H9 (cell line): ENCODE measurements around the gene EFNA3. TPM values are rescaled to one million over a fixed set of nuclear protein-coding genes. Genes with fewer than 3 reads are reported as not detected.

Experiments
- DNase-seq: peaks from one replicate; pipeline ENCODE4 v3.0.0-alpha.2; 2017
- H2AFZ ChIP-seq: one replicate; pipeline ENCODE4 v1.6.1; 2013; ENCODE audit warnings: mild to moderate bottlenecking, low read length, control low read depth, moderate library complexity
- H2AK5ac ChIP-seq: 2 replicates; pipeline ENCODE4 v1.6.1; 2013; ENCODE audit warnings: low read length, control low read depth, mixed read lengths; ENCODE audit not compliant: insufficient read length
- H2BK120ac ChIP-seq: one replicate; pipeline ENCODE4 v1.6.1; 2013; ENCODE audit warnings: low read depth, mild to moderate bottlenecking, low read length, control low read depth, inconsistent platforms; ENCODE audit not compliant: poor library complexity, severe bottlenecking
- H2BK12ac ChIP-seq: 2 replicates; pipeline ENCODE4 v1.6.1; 2013; ENCODE audit warnings: low read length, control low read depth, mixed read lengths, low read depth; ENCODE audit not compliant: insufficient read length
- H2BK15ac ChIP-seq: 2 replicates; pipeline ENCODE4 v1.6.1; 2013; ENCODE audit warnings: low read depth, low read length, control low read depth
- H2BK20ac ChIP-seq: one replicate; pipeline ENCODE4 v1.6.1; 2013; ENCODE audit warnings: low read depth, mild to moderate bottlenecking, low read length, control low read depth, inconsistent platforms; ENCODE audit not compliant: poor library complexity, severe bottlenecking
- H2BK5ac ChIP-seq: 2 replicates; pipeline ENCODE4 v1.6.1; 2013; ENCODE audit warnings: low read length, control low read depth, mixed read lengths; ENCODE audit not compliant: insufficient read length
- H3K14ac ChIP-seq: 2 replicates; pipeline ENCODE4 v1.6.1; 2013; ENCODE audit warnings: low read length, control low read depth; ENCODE audit not compliant: insufficient read depth
- H3K18ac ChIP-seq: 2 replicates; pipeline ENCODE4 v1.6.1; 2013; ENCODE audit warnings: low read depth, mild to moderate bottlenecking, mixed read lengths, low read length, control low read depth; ENCODE audit not compliant: insufficient read length
- H3K23ac ChIP-seq: 2 replicates; pipeline ENCODE4 v1.6.1; 2013; ENCODE audit warnings: low read length, control low read depth, mixed read lengths, low read depth; ENCODE audit not compliant: insufficient read length
- H3K23me2 ChIP-seq: 2 replicates; pipeline ENCODE4 v1.6.1; 2013; ENCODE audit warnings: low read depth, mild to moderate bottlenecking, mixed read lengths, low read length, control low read depth; ENCODE audit not compliant: insufficient read length, poor library complexity, severe bottlenecking
- H3K27ac ChIP-seq: 2 replicates; pipeline ENCODE4 v1.5.1; 2013; ENCODE audit warnings: low read length, control low read depth, mixed read lengths, low read depth; ENCODE audit not compliant: insufficient read length
- H3K27me3 ChIP-seq: 2 replicates; pipeline ENCODE4 v1.6.1; 2013; ENCODE audit warnings: low read length, control low read depth, inconsistent platforms; ENCODE audit not compliant: insufficient read depth
- H3K4ac ChIP-seq: 2 replicates; pipeline ENCODE4 v1.6.1; 2013; ENCODE audit warnings: low read depth, mild to moderate bottlenecking, control low read depth, inconsistent platforms, low read length, moderate library complexity
- H3K4me1 ChIP-seq: 2 replicates; pipeline ENCODE4 v1.6.1; 2013; ENCODE audit warnings: low read length, control low read depth, inconsistent platforms; ENCODE audit not compliant: insufficient read depth
- H3K4me2 ChIP-seq: 2 replicates; pipeline ENCODE4 v1.6.1; 2013; ENCODE audit warnings: low read length, control low read depth, mixed read lengths; ENCODE audit not compliant: insufficient read length, insufficient read depth
- H3K56ac ChIP-seq: 2 replicates; pipeline ENCODE4 v1.6.1; 2013; ENCODE audit warnings: low read depth, mild to moderate bottlenecking, mixed read lengths, low read length, control low read depth; ENCODE audit not compliant: insufficient read length
- H3K79me1 ChIP-seq: 2 replicates; pipeline ENCODE4 v1.6.1; 2013; ENCODE audit warnings: low read depth, mild to moderate bottlenecking, moderate library complexity, low read length, control low read depth, inconsistent platforms; ENCODE audit not compliant: insufficient read depth, poor library complexity, severe bottlenecking
- H3K79me2 ChIP-seq: 2 replicates; pipeline ENCODE4 v1.6.1; 2013; ENCODE audit warnings: low read length, control low read depth, inconsistent platforms; ENCODE audit not compliant: insufficient read depth
- H3K9ac ChIP-seq: 2 replicates; pipeline ENCODE4 v1.6.1; 2013; ENCODE audit warnings: low read length, control low read depth, mixed read lengths; ENCODE audit not compliant: insufficient read length; ENCODE audit errors: extremely low read depth
- H3K9me3 ChIP-seq: one replicate; pipeline ENCODE4 v1.6.1; 2013; ENCODE audit warnings: low read depth, low read length, inconsistent platforms; ENCODE audit not compliant: control insufficient read depth
- H3T11ph ChIP-seq: one replicate; pipeline ENCODE4 v1.6.1; 2013; ENCODE audit warnings: mild to moderate bottlenecking, low read length, control low read depth, inconsistent platforms
- H4K20me1 ChIP-seq: one replicate; pipeline ENCODE4 v1.6.1; 2013; ENCODE audit not compliant: control insufficient read depth, insufficient read length, insufficient read depth
- H4K5ac ChIP-seq: 2 replicates; pipeline ENCODE4 v1.6.1; 2013; ENCODE audit warnings: low read depth, mild to moderate bottlenecking, mixed read lengths, low read length, control low read depth; ENCODE audit not compliant: insufficient read length
- H4K8ac ChIP-seq: replicated peaks from 2 replicates; pipeline ENCODE4 v1.6.1; 2013; ENCODE audit warnings: low read length, control low read depth, mixed read lengths, low read depth; ENCODE audit not compliant: insufficient read length
- H4K91ac ChIP-seq: 2 replicates; pipeline ENCODE4 v1.6.1; 2013; ENCODE audit warnings: low read depth, mild to moderate bottlenecking, moderate library complexity, mixed read lengths, low read length, control low read depth; ENCODE audit not compliant: insufficient read length
- H3K27ac Mint-ChIP-seq, 3 experiments: 2 replicates in 2 of 3; 3 replicates in 1 of 3; pipeline ENCODE4 v1.8.0; 2020 to 2021; ENCODE audit warnings: mixed read lengths in 3 of 3, mild to moderate bottlenecking in 1 of 3, moderate library complexity in 1 of 3
- H3K27me3 Mint-ChIP-seq: 2 replicates; pipeline ENCODE4 v1.8.0; 2021; ENCODE audit warnings: low read depth, mild to moderate bottlenecking, moderate library complexity, mixed read lengths
- H3K36me3 Mint-ChIP-seq, 3 experiments: 2 replicates in 2 of 3; 3 replicates in 1 of 3; pipeline ENCODE4 v1.8.0; 2020 to 2021; ENCODE audit warnings: low read depth in 3 of 3, mixed read lengths in 3 of 3; ENCODE audit not compliant: insufficient read depth in 1 of 3
- H3K4me1 Mint-ChIP-seq, 2 experiments: 2 replicates each; pipeline ENCODE4 v1.8.0; 2020; ENCODE audit warnings: mixed read lengths in 2 of 2
- H3K4me3 Mint-ChIP-seq, 2 experiments: 2 replicates in 1 of 2; 3 replicates in 1 of 2; pipeline ENCODE4 v1.8.0; 2020 to 2021; ENCODE audit warnings: mild to moderate bottlenecking in 2 of 2, mixed read lengths in 2 of 2, moderate library complexity in 1 of 2
- H3K9me3 Mint-ChIP-seq, 2 experiments: 2 replicates in 1 of 2; 3 replicates in 1 of 2; pipeline ENCODE4 v1.8.0; 2020; ENCODE audit warnings: mild to moderate bottlenecking in 2 of 2, mixed read lengths in 2 of 2, moderate library complexity in 1 of 2
- CTCF ChIP-seq: fragments of 200-600 bp; sonication (generic); conservative IDR thresholded peaks from 3 replicates; pipeline ENCODE4 v1.8.0; 2021; ENCODE audit warnings: antibody characterized with exemption, mild to moderate bottlenecking
- WGBS: extraction: QIAGEN DNeasy Blood & Tissue Kit; methylation state at CpG from one replicate; pipeline ENCODE4 v1.1.7; 2013; ENCODE audit warnings: missing lambda C conversion rate, low lambda C conversion rate, mixed read lengths; ENCODE audit not compliant: insufficient read length; ENCODE audit errors: extremely low coverage; 5-methylcytosine and 5-hydroxymethylcytosine counted together
- total RNA-seq: library from RNA; stranded (reverse); gene quantifications from 2 replicates; pipeline ENCODE4 v1.2.1, GENCODE V29; 2021

The EFNA3 gene
- total RNA-seq, 1 experiment from 2014 or later: 3.9 TPM

DNA sequence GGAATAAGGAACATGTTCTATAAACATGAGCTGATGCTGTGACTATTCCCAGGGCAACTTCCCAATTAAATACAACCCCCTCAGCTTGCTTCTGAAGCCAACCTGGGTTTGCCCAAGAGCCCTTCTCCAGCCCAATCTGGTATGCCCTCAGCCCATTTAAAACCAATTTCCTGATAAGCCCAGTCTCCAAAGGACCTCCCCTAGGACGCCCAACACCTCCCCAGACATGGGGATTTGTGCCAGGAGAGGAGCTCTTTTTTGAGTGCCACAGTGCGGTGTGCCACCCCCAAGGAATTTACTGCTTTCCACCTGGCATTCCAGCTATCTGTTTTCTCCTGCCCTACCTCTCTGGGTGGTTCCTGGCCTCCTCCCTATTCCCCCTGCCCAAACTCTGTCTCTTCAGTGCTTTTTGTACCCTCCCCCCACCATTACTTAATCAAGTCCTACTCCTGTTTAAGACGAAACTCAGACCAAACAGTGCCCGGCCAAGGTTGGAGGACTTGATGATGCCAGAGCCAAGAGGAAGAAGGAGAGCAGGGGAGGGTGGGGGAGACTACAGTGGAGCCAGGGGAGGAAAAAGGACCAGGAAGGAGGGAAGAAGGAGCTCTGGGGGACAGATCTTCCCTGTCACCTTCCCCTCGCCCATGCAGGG lies 37.6 kb downstream of the EFNA3 start:
- no peak overlapping the region for H3T11ph ChIP-seq
- no peak overlapping the region for H2AK5ac ChIP-seq
- no peak overlapping the region for H2BK20ac ChIP-seq
- H3K27me3 ChIP-seq: no peaks in the 10 kb centered on the region; the same call in 1 of the 2 replicates
- H3K23me2 ChIP-seq: no peaks in the 10 kb centered on the region
- Mint-ChIP-seq H3K27ac (peak overlapping the region in 1 of 3 experiments; percentile 38; a peak in 1 of 7 replicates), H3K36me3 (no peaks in the 10 kb centered on the region), H3K4me1 (peaks cover 2 to 6% of the 10 kb centered on the region in 2 experiments; a peak in 2 of 4 replicates), H3K4me3 (no peak overlapping the region), H3K27me3 (peaks cover 50% of the 10 kb centered on the region), H3K9me3 (no peaks in the 10 kb centered on the region)
- no peak overlapping the region; the same call in 1 of the 2 replicates for H2BK15ac ChIP-seq
- H4K91ac ChIP-seq: no peak overlapping the region
- H3K4me1 ChIP-seq: no peaks in the 10 kb centered on the region
- no peak overlapping the region for H3K9ac ChIP-seq
- no peak overlapping the region for H3K4me2 ChIP-seq
- H3K79me2 ChIP-seq: no peaks in the 10 kb centered on the region
- H4K5ac ChIP-seq: no peak overlapping the region
- no peaks in the 10 kb centered on the region for H3K9me3 ChIP-seq
- no peak overlapping the region for H3K56ac ChIP-seq
- TF ChIP-seq CTCF: no peak
- H3K27ac ChIP-seq: no peak overlapping the region
- WGBS: no CpG with 5 or more reads among the region's 5 CpGs
- no peak for DNase-seq
- no peak overlapping the region for H3K4ac ChIP-seq
- no peak overlapping the region for H2BK120ac ChIP-seq
- no peak overlapping the region for H3K18ac ChIP-seq
- no peak overlapping the region for H3K23ac ChIP-seq
- no peak overlapping the region for H3K14ac ChIP-seq
- H2BK5ac ChIP-seq: no peak overlapping the region
- no peaks in the 10 kb centered on the region for H3K79me1 ChIP-seq
- H4K8ac ChIP-seq: no peak overlapping the region
- no peak overlapping the region for H2BK12ac ChIP-seq
- H2AFZ ChIP-seq: no peak overlapping the region
- H4K20me1 ChIP-seq: no peaks in the 10 kb centered on the region
